ENCODE measurements around the gene IGF1R. TPM values are rescaled to one million over a fixed set of nuclear protein-coding genes. Genes with fewer than 3 reads are reported as not detected.

IGF1R gene
- total RNA-seq, 1 experiment from 2014 or later: 16.3 TPM

DNA sequence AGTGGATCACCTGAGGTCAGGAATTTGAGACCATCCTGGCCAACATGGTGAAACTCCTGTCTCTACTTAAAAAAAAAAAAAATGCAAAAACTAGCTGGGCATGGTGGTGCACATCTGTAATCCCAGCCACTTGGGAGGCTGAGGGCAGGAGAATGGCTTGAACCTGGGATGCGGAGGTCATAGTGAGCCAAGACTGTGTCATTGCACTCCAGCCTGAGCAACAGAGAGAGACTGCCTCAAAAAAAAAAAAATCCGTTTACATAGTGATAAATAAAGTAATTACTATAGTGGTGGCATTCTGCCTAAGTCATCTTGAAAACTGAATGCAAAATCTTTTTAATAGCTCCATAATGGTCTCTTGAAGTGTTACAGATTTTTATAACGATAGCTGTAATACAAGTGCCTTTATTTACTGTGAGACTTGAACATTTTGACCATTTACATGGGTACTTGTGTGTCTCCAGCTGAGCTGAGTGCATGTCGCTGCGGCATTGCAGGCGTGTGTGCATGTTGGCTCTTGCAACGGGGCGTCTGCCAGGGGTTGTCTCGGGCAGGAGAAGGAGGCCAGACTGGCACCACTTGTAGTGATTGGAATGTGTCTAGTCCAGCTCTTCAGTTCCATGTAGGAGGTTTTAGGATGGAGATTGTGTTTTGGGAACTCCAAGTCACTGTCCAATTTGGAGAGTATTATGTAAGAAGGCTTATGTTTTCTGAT lies 111.9 kb downstream of the IGF1R start (continued):
- TF ChIP-seq ZNF274 (IDR thresholded peaks at IDR 0.05; ENCODE audit: low read depth, low read length): no peak
- TF ChIP-seq SP1 (IDR thresholded peaks at IDR 0.05; ENCODE audit: low read depth): no peak
- no peak for TF ChIP-seq EGR1 (IDR thresholded peaks at IDR 0.05; ENCODE audit: low read depth)

DNA sequence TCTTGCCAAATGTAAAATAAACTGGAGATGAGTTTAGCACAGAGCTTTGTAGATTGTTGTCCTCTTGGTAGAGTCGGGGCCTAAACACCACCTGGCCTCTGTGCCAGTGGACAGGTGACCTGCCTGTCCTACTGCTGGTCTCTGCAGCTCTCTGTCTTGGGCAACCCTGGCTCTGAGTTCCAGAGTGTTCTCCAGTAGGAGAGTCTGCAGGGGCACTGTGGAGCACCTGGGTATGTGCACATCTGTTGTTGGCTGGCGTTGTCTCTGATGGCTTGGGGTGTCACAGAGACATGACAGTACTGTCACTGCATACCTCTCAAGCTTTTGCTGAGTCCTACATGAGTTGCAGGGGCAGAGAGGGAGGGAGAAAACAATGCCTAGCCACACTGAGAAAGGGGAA lies 112.6 kb downstream of the IGF1R start:
- Histone ChIP-seq H3K4me1 (ENCODE audit: control insufficient read depth in 1 of 2, insufficient read depth in 2 of 2, low read length in 2 of 2) (no peaks in the 10 kb centered on the region), H3K9ac (ENCODE audit: low read length) (no peak overlapping the region), H3K4me2 (ENCODE audit: low read length) (no peak overlapping the region), H4K20me1 (ENCODE audit: insufficient read depth) (no peaks in the 10 kb centered on the region), H3K9me3 (ENCODE audit: control insufficient read depth in 1 of 2, insufficient read depth in 1 of 2, low read depth in 1 of 2, low read length in 2 of 2) (no peaks in the 10 kb centered on the region), H3K27me3 (ENCODE audit: insufficient read depth, low read length) (no peaks in the 10 kb centered on the region), H3K79me2 (ENCODE audit: insufficient read depth, low read length) (no peaks in the 10 kb centered on the region), H3K4me3 (replicated peaks in 1 of 2; ENCODE audit: low read depth in 1 of 2, low read length in 2 of 2) (no peak overlapping the region), H3K36me3 (ENCODE audit: control insufficient read depth in 1 of 2, insufficient read depth in 2 of 2, low read length in 2 of 2) (no peaks in the 10 kb centered on the region), H3K27ac (ENCODE audit: low read depth, low read length) (no peak overlapping the region), H3K9me2 (ENCODE audit: insufficient read depth) (no peaks in the 10 kb centered on the region), H2AFZ (ENCODE audit: low read depth, low read length, poor library complexity, severe bottlenecking) (no peak overlapping the region)
- ChIA-PET POLR2A (no interaction called here), CTCF (no interaction called here), RAD21 (ENCODE audit: low non-redundant PET in 1 of 2, low total read pairs in 2 of 2, uncharacterized antibody in 2 of 2, unreplicated experiment in 2 of 2) (no interaction called here)
- intact Hi-C loops (cut with micrococcal nuclease): no loop called here
- ATAC-seq: no peak
- no peak for DNase-seq (ENCODE audit: low read depth, low spot score)
- no TSS peak for BruUV-seq (replicated peaks)
- TF ChIP-seq SP1 (IDR thresholded peaks at IDR 0.05; ENCODE audit: low read depth): no peak
- TF ChIP-seq FOSL1 (IDR thresholded peaks at IDR 0.05; ENCODE audit: low read depth): no peak
- TF ChIP-seq, protein P1, sequence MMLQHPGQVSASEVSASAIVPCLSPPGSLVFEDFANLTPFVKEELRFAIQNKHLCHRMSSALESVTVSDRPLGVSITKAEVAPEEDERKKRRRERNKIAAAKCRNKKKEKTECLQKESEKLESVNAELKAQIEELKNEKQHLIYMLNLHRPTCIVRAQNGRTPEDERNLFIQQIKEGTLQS (IDR thresholded peaks at IDR 0.05): no peak
- TF ChIP-seq TCF7L2 (IDR thresholded peaks at IDR 0.05; ENCODE audit: borderline replicate concordance, extremely low read depth, insufficient read depth, insufficient read length): no peak
- TF ChIP-seq EZH2 (IDR thresholded peaks at IDR 0.05): no peak
- TF ChIP-seq, protein P2, sequence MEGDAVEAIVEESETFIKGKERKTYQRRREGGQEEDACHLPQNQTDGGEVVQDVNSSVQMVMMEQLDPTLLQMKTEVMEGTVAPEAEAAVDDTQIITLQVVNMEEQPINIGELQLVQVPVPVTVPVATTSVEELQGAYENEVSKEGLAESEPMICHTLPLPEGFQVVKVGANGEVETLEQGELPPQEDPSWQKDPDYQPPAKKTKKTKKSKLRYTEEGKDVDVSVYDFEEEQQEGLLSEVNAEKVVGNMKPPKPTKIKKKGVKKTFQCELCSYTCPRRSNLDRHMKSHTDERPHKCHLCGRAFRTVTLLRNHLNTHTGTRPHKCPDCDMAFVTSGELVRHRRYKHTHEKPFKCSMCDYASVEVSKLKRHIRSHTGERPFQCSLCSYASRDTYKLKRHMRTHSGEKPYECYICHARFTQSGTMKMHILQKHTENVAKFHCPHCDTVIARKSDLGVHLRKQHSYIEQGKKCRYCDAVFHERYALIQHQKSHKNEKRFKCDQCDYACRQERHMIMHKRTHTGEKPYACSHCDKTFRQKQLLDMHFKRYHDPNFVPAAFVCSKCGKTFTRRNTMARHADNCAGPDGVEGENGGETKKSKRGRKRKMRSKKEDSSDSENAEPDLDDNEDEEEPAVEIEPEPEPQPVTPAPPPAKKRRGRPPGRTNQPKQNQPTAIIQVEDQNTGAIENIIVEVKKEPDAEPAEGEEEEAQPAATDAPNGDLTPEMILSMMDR (IDR thresholded peaks at IDR 0.05 in 2 of 3, conservative IDR thresholded peaks at IDR 0.05 in 1 of 3; ENCODE audit: borderline replicate concordance in 1 of 3, insufficient read depth in 1 of 3, low read depth in 2 of 3, low read length in 2 of 3): no peak
- TF ChIP-seq YY1 (IDR thresholded peaks at IDR 0.05; ENCODE audit: extremely low read depth, insufficient replicate concordance, low read depth, low read length): no peak
- TF ChIP-seq SRF (IDR thresholded peaks at IDR 0.05; ENCODE audit: low read depth): no peak
- TF ChIP-seq CEBPB (IDR thresholded peaks at IDR 0.05; ENCODE audit: low read depth): no peak
- TF ChIP-seq EZH2phosphoT487 (IDR thresholded peaks at IDR 0.05; ENCODE audit: borderline replicate concordance): no peak
- TF ChIP-seq, protein P3, sequence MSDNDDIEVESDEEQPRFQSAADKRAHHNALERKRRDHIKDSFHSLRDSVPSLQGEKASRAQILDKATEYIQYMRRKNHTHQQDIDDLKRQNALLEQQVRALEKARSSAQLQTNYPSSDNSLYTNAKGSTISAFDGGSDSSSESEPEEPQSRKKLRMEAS (IDR thresholded peaks at IDR 0.05): no peak
- TF ChIP-seq SIN3A (IDR thresholded peaks at IDR 0.05; ENCODE audit: low read depth): no peak
- no peak for TF ChIP-seq ZNF274 (IDR thresholded peaks at IDR 0.05; ENCODE audit: low read depth, low read length)
- no peak for TF ChIP-seq CBX3 (IDR thresholded peaks at IDR 0.05; ENCODE audit: low read depth)
- no peak for TF ChIP-seq ZFX (IDR thresholded peaks at IDR 0.05)
- TF ChIP-seq POLR2AphosphoS5 (IDR thresholded peaks at IDR 0.05; ENCODE audit: low read depth, low read length): no peak
- TF ChIP-seq, protein P4, sequence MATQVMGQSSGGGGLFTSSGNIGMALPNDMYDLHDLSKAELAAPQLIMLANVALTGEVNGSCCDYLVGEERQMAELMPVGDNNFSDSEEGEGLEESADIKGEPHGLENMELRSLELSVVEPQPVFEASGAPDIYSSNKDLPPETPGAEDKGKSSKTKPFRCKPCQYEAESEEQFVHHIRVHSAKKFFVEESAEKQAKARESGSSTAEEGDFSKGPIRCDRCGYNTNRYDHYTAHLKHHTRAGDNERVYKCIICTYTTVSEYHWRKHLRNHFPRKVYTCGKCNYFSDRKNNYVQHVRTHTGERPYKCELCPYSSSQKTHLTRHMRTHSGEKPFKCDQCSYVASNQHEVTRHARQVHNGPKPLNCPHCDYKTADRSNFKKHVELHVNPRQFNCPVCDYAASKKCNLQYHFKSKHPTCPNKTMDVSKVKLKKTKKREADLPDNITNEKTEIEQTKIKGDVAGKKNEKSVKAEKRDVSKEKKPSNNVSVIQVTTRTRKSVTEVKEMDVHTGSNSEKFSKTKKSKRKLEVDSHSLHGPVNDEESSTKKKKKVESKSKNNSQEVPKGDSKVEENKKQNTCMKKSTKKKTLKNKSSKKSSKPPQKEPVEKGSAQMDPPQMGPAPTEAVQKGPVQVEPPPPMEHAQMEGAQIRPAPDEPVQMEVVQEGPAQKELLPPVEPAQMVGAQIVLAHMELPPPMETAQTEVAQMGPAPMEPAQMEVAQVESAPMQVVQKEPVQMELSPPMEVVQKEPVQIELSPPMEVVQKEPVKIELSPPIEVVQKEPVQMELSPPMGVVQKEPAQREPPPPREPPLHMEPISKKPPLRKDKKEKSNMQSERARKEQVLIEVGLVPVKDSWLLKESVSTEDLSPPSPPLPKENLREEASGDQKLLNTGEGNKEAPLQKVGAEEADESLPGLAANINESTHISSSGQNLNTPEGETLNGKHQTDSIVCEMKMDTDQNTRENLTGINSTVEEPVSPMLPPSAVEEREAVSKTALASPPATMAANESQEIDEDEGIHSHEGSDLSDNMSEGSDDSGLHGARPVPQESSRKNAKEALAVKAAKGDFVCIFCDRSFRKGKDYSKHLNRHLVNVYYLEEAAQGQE (IDR thresholded peaks at IDR 0.05; ENCODE audit: low read depth): no peak
- no peak for TF ChIP-seq RAD21 (IDR thresholded peaks at IDR 0.05; ENCODE audit: low read depth)
- TF ChIP-seq ELF1 (IDR thresholded peaks at IDR 0.05; ENCODE audit: borderline replicate concordance, low read depth): no peak
- no peak for TF ChIP-seq JUND (IDR thresholded peaks at IDR 0.05)
